NCI-H2029 (cell line): ENCODE data around the gene CLEC12A.
"Not testable (repeated sequence)": the region's sequence is repeated elsewhere in the genome, so short reads cannot be mapped to it uniquely, and the experiment has no call there.

Source experiments
- DNase-seq: peaks from one replicate; lab custom pipeline; 2025; lab: John Stamatoyannopoulos, UW

The CLEC12A gene

DNA sequence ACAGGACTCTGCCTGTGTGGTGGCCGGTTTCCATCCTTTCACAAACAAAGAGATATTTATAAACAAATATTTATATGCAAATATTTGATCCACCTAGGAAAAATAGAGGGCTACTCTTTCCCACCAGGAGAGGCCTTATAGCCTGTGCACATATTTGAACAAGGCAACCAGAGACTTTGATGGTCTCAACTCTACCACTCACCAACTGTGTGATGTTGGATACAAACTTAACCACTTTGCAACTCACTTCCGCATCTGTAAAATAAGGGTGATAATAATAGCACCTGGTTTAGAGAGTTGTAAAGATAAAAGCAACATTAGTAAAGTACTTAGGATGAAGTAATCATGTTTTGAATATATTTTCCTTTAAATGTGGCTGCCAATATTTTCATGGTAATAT, 1.5 kb upstream of the CLEC12A start:
- no peak for DNase-seq

DNA sequence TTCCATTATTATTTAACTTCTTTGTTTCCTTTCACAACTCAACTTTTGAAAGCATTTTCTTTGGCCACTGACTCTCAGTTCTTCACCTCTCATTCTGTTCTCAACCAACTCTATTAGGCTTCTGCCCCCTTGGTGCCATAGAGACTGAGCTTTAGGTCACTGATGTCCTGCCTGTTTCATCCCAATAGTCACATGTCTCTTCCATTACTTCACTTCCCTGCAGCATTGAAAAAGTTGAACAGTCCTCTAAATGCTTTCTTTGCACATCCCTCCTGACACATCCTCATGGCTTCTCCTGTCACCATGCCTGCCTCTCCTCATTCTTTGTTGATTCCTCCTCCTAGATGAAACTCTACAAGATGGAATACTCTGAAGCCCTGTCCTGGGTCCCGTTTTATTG, 2.7 kb downstream of the CLEC12A start:
- no peak for DNase-seq

DNA sequence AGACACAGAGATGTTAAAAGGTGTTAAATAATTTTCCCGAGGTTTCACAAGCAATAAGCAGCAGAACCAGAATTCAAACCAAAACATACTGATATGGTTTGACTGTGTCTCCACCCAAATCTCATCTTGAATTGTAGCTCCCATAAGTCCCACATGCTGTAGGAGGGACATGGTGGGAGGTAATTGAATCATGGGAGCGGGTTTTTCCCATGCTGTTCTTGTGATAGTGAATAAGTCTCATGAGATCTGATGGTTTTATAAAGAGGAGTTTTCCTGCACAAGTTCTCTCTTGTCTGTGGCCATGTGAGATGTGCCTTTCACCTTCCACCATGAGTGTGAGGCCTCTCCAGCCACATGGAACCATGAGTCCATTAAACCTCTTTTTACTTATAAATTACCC, 3.5 kb downstream of the CLEC12A start:
- DNase-seq: not testable (repeated sequence)

DNA sequence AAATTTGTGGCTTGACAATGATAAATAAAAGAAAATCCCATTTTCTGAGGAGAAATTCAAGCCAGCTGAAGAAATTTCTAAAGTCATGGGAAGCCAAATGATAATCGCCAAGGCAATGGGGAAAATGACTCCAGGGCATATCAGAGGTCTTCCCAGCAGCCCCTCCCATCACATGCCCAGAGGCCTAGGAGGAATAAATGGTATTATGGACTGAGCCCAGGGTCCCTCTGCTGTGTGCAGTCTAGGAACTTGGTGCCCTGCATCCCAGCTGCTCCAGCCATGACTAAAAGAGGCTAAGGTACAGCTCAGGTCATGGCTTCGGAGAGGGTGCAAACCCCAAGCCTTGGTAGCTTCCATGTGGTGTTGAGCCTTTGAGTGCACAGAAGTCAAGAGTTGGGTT, 4.4 kb downstream of the CLEC12A start:
- no peak for DNase-seq

DNA sequence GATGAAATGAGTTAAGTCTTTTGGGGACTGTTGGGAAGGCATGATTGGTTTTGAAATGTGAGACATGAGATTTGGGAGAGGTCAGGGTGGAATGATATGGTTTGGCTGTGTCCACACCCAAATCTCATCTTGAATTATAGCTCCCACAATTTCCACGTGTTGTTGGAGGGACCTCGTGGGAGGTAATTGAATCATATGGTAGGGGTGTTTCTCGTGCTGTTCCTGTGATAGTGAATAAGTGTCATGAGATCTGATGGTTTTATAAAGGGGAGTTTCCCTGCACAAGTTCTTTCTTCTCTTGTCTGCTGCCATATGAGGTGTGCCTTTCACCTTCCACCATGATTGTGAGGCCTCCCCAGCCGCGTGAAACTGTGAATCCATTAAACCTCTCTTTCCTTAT, 5.4 kb downstream of the CLEC12A start:
- DNase-seq: not testable (repeated sequence)

DNA sequence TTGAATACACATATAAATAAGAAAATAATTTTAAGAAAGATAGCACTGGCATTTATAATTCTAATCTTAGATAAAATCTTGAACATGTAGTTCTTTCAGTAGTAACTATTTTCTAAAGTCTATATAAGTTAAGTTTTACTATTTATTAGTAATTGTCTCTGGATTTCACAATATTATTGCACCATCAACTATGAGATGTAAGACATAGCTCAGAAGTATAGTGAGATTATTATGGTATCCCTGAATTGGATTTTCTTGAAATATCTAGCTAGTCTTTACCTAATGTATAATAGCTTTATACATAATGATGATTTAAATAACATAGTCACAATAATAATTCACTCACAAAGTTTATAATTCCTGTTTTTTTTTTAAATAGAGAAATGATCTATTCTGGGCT, 6.7 kb downstream of the CLEC12A start:
- DNase-seq: no peak

DNA sequence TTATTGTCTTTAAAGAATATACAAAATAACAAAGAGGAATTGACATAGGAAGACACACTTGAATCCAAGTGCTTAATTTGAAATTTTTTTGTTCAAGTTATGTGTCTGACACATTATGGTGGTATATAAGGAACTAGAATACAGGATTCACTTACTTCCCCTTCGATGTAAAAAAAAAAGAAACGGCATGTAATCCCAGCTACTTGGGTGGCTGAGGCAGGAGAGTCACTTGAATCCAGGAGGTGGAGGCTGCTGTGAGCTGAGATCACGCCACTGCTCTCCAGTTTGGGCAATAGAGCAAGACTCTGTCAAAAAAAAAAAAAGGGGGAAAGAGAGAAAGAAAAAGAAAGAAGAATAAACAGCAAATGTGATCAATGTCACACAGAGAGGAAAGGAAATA, 8.9 kb downstream of the CLEC12A start:
- no peak for DNase-seq

DNA sequence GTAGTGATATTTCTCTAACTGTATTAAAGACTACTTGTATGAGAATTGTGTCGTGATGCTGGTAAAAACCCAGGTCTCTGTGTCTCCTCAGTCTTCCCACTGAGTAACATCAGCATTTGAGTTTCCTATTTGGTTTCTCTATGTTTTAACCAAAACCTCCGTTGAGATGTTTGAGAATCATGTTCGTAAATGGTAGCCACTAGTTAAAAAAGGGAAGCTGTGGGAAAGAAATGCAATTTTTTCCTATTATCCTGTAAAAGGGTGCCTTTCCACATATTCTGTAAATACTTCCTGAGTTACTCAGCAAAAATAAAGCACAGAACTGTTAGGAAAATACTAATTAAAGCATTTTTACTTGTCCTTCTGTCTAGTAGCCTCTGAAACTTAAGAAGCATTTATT, 20.7 kb downstream of the CLEC12A start:
- no peak for DNase-seq

DNA sequence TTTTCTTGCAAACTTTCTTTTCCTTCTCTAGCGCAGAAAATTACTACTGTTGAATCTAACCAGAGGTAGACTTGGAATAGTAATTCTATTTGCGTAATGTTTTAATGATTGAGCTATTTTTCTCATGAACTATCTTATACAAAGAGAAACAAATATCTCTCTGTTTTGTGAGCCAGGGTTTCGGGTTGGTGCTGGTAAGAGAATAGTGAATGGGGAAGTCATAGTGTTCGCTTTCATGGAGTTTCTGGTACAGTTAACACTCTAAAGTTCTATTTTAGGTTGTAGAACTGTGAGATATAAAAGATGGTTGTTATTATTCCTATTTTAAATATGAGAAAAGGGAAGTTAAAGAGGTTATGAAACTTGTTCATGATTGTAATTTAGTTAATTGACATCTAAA, 21.1 kb downstream of the CLEC12A start:
- DNase-seq: no peak

DNA sequence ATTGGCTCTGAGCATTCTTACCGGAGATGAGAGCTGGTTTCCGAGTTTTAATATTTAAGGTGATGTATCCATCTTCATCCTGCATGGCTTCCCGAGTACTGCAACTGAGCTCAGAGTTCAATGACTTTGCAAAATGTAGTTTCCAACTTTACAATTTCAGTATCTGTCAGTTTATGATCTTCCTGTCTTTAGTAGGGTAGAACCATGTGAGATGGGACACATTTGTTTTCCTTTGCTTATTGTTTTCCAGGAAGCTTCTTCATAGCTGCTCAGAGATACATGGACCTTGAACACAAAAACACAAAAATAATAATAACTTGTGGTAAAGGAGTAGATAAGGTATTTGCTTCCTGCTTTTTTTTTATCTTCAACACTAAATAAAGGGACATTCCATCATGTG, 27.8 kb downstream of the CLEC12A start, which contains the start of gene CLEC1B:
Gene CLEC1B (minus strand): TSS at position 106 of the 400 bp plus-strand sequence. CDS start 21 bp downstream, at position 85.
- no peak for DNase-seq

DNA sequence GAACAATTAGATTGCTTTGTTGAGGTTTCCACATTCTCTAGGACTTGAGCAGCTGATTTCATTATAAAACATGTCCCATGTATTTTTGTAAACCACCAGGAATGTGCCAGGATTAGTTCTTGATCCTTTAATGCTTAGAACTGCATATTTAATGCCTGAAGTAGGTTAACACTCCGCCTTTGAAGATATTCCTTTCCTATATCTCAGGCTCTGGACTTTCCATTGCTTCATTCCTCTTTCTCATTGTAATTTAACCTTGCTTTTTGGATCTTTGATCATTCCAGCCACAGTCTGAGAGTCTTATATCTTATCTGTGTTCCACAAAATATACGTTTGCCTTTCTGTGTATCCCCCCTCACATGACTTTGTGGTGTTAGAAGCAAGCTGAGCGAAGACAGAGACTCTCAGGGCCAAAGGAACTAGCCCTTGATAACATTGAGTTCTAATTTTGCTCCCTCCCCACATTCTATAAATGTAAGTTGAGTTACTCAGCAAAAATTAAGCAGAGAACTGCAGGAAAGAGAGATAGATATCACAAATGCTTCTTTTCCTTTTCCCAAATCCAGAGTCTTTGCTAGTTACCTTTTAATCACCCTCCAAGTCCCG, 30.1 kb downstream of the CLEC12A start:
- no peak for DNase-seq

DNA sequence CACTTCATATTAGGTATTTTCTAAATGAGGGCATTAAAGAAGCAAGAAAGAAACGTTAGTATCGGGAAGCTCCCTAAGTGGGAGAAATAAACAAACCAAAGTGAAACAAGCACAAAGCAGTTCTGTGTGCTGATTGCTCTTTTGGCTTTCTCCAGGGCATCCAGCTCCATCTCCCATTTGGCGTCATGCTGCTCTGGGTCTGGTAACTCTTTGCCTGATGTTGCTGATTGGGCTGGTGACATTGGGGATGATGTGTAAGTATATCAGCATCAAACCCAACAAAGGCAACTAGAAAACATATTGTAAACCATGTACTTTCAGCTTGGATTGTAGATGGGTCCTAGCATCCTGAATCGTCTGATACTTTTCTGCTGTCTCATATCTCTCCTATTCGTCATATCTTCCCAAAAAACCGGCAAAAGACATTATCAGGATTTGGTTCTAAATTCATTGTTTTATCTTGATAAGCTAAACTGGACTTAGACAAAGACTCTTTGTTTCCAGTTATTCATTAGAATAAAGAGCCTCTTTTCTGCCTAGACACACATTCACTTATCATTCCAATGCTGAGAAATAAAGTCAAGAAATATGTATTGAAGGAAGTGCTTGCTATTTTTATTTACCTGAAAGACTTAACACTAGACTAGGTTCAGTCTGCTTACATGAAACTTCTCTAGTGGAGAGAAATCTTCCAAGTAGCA, 41.6 kb downstream of the CLEC12A start:
- DNase-seq: no peak

DNA sequence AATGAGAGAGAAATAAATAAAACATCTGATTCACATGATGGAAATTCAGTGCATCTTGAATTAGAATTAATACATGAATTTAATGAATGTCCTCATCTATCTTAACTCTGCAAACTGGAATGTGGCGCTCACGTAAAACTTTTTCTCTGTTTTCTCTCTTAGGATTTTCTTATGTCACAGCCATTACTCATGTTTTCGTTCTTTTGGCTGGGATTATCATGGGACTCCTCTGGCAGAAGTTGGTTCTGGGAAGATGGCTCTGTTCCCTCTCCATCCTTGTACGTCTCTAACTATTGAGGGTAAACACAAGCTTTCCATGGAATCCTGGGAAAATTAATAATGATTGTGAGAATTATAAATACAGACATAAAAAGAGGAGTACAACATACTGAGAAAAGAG, 44.2 kb downstream of the CLEC12A start:
- DNase-seq: no peak

DNA sequence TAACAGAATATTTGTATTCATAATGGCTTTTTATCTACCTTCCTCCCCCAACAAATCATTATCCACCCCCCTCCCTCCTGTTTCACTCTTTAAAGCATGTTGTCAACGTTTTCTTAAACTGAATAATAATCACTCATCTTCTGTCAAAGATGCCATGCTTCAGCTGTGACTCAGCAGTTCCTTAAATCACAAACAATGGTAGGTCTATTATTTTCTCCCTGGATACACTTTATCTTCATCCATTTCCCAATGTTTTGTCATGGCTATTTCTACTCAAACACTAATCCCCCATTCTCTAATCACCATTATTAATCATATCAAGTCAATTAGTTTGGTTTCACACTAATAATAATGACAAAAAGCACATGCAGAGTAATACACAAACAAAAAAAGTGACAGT, 45.7 kb downstream of the CLEC12A start:
- no peak for DNase-seq

DNA sequence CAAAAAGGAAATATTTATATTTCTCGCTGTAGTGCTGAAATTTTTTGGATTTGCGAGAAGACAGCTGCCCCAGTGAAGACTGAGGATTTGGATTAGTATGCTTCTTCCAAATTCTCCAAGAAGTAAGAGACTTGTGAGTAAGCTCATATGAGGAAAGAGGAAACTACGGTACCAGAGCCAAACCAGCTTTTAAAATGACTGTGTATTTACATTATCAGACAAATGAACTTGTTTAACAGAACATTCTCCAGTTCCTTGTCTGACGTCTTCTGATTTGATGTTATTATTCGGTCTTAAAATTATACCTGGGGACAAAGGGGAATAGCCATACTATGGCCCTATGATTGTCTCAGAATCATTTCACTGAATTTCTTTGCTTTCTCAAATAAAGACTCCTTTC, 47.2 kb downstream of the CLEC12A start:
- no peak for DNase-seq

DNA sequence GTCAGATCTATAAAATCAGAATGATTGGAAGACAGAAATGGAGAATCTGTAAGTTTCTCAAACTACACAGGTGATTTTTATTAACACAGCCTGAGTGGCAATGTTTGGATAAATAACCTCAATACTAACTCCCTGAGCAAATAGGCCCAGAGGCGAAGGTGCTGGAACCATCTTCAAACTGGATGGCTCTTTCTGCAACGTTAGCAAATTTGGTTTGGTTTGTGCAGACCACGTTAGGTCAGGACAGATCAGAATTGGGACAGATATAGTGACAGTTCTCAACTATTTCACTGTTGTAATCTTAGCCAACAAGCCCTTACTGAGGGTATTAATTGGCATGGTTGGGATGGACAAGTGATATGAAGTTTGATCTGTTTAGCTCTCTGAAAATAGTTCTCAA, 50.1 kb downstream of the CLEC12A start:
- DNase-seq: no peak

DNA sequence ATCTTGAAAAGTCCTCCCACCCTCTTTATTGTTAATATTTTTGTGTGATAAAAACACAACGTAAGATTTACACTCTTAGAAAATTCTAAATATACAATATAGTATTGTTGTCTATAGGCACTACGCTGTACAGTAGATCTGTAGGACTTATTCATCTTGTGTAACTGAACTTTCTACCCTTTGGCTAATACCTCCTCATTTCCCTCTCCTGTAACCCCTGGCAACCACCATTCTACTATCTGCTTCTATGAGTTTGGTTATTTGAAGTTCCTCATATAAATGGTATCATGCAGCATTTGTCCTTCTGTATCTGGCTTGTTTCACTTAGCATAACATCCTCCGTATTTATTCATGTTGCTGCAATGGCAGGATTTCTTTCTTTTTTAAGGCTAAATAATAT, 54.0 kb downstream of the CLEC12A start:
- DNase-seq: no peak

DNA sequence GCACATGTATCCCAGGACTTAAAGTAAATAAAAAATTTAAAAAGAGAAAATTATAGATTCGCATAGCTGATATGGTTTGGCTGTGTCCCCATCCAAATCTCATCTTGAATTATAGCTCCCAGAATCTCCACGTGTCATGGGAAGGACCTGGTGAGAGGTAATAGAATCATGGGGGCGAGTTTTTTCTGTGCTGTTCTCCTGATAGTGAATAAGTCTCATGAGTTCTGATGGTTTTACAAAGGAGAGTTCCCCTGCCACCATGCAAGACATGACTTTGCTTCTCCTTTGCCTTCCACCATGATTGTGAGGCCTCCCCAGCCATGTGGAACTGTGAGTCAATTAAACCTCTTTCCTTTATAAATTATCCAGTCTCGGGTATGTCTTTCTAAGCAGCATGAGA, 55.5 kb downstream of the CLEC12A start:
- DNase-seq: not testable (repeated sequence)

DNA sequence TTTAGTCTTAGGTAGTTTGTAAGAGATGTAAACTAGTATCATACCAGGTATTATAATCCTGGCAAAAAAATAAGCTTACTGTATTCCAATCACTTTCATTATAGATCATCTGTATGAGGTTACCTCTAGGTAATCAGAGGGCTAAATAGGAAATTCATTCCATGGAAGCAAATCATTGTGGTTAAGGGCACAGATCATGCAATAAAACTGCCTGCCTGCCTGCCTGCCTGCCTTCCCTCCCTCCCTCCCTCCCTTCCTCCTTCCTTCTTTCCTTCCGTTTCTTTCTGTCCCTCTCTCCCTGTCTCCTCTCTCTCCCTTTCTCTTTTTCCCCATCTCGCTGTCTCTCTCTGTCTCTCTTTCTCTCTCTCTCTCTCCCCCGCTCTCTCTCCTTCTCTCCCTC, 56.1 kb downstream of the CLEC12A start:
- no peak for DNase-seq

DNA sequence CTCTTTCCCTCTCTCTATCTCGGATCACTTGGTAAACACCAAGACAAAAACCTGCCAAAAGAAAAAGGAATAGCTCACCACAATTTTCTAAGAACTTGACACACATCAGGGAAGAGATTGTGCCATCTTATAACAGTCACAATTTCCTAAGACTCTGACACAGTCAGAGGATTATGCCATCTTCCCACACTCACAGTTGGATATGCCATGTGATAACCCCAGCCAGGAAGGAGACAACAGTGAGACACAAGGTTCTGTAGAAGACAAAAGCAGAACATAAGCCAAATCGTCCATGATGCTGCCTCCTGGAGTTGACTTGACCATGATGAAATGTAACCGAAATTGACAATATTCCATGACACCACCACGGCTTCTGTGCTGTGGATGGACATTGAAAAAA, 56.5 kb downstream of the CLEC12A start:
- no peak for DNase-seq

DNA sequence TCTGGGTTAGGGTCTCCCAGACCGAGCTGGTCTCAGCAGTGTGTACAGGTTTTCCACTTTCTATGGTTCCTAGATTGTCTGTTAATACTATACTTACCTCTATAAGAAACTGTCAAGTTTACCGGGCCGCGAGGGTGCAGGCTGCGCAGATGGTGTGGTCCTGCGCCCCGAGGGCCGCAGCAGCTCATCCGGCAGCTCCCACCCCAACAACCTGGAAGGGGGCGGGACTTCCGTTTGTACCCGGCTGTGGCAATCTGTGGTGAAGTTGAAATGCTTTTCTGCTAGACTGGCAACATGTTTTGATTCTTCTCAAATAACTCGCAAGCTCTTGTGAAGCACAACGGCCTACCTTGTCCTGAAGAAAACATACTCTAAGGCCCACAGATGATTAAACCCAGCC, 59.2 kb downstream of the CLEC12A start, which contains the start of gene CLEC9A:
Gene CLEC9A (plus strand): TSS at position 237 of the 400 bp plus-strand sequence. CDS start 22,006 bp downstream, outside the sequence.
- no peak for DNase-seq

DNA sequence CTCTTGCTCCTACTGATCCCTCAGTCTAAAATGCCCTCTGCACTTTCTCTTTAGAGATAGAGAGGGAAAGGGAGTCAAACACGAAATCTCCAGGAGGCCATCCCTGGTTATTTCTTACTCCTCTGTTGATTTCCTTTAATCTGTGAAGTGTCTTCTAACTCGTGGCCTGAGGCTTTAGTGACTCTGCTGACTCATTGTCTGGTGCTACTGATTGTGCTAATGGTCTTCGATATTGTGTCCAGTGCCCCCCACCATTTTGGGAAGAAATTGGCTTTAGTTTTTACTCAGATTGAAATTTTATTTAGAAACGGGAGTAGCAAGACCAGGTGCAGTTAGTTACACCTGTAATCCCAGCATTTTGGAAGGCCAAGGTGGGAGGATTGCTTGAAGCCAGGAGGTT, 60.1 kb downstream of the CLEC12A start:
- no peak for DNase-seq

DNA sequence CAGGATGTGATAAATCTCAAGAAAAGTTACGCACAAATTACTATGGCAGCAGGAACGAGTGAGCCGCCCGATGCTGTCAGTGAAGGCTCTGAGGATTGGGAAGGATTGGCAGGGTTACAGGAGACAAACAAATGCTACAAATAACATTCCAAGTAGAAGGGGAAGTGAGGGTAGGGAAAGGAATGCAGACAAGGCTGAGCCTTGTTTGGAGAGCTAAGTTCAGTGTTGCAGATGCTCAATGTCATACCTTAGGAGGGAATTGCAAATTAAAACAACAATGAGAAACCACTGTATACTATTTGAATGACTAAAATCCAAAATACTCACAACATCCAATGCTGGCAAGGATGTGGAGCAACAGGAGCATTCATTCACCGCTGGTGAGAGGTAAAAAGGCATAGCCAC, 60.6 kb downstream of the CLEC12A start:
- no peak for DNase-seq
